H1 (cell line): Measurements from ENCODE around the gene CHTF8. TPM values are rescaled to one million over a fixed set of nuclear protein-coding genes. Genes with fewer than 3 reads are reported as not detected.
A peak's percentile ranks its signal among the peaks of the same experiment; 100 is the strongest.

Source experiments
- CTCF ChIA-PET: fragments of 300-600 bp; sonication (Branson Sonifier 250); formaldehyde crosslinking; loops from one replicate; lab custom pipeline; 2021; ENCODE audit not compliant: partially characterized antibody; lab: Charles Lee
- POLR2A ChIA-PET: fragments of 300-600 bp; sonication (Branson Sonifier 250); formaldehyde crosslinking; loops from one replicate; lab custom pipeline; 2021; ENCODE audit warnings: inconsistent platforms; ENCODE audit not compliant: partially characterized antibody; lab: Charles Lee
- DNase-seq, 2 experiments: peaks; one replicate each; pipeline versions ENCODE4 v3.0.0 to v3.0.0-alpha.2; 2010 to 2022; ENCODE audit warnings: low spot score in 2 of 2, low read depth in 1 of 2, mixed read lengths in 1 of 2
- FAIRE-seq: peaks from 2 replicates; lab custom pipeline; 2011; peaks lifted over from hg19 to GRCh38; lab: Jason Lieb, UNC
- H2AFZ ChIP-seq: 2 replicates; pipeline ENCODE4 v1.8.1; 2012; ENCODE audit warnings: low read length, inconsistent platforms
- H2AK5ac ChIP-seq: 2 replicates; pipeline ENCODE4 v1.6.1; 2013; ENCODE audit warnings: low read depth, low read length
- H2BK120ac ChIP-seq: replicated peaks from 2 replicates; pipeline ENCODE3; 2013; ENCODE audit warnings: low read depth, low read length, inconsistent platforms
- H2BK12ac ChIP-seq: 2 replicates; pipeline ENCODE4 v1.6.1; 2013; ENCODE audit warnings: low read depth, low read length
- H2BK15ac ChIP-seq: 2 replicates; pipeline ENCODE4 v1.6.1; 2013; ENCODE audit warnings: low read length
- H2BK20ac ChIP-seq: 2 replicates; pipeline ENCODE4 v1.6.1; 2013; ENCODE audit warnings: low read length
- H2BK5ac ChIP-seq: 2 replicates; pipeline ENCODE4 v1.6.1; 2013; ENCODE audit warnings: low read depth, low read length
- H3K14ac ChIP-seq: 2 replicates; pipeline ENCODE4 v1.6.1; 2013; ENCODE audit warnings: inconsistent platforms; ENCODE audit not compliant: insufficient read length
- H3K18ac ChIP-seq: 2 replicates; pipeline ENCODE4 v1.6.1; 2013; ENCODE audit warnings: low read length; ENCODE audit errors: extremely low read depth
- H3K23ac ChIP-seq: 2 replicates; pipeline ENCODE4 v1.6.1; 2013; ENCODE audit warnings: inconsistent platforms; ENCODE audit not compliant: insufficient read length
- H3K23me2 ChIP-seq: 2 replicates; pipeline ENCODE4 v1.6.1; 2013; ENCODE audit warnings: low read depth, low read length
- H3K27ac ChIP-seq: 2 replicates; pipeline ENCODE4 v1.6.1; 2011; ENCODE audit warnings: low read depth, low read length, inconsistent platforms
- H3K27me3 ChIP-seq, 4 experiments: replicated peaks in 1 of 4; 1 replicate in 1 of 4; 2 replicates in 3 of 4; pipeline versions ENCODE4 v1.6.1 to v1.8.1; 2011 to 2013; ENCODE audit warnings: low read length in 3 of 4, mild to moderate bottlenecking in 3 of 4, inconsistent platforms in 2 of 4, mixed read lengths in 2 of 4, moderate library complexity in 1 of 4; ENCODE audit not compliant: control insufficient read depth in 3 of 4, insufficient read depth in 3 of 4; ENCODE audit errors: extremely low read depth in 1 of 4
- H3K36me3 ChIP-seq, 4 experiments: 2 replicates each; pipeline versions ENCODE4 v1.6.1 to v1.8.1; 2011 to 2013; ENCODE audit warnings: mild to moderate bottlenecking in 4 of 4, low read length in 3 of 4, moderate library complexity in 2 of 4, control low read depth in 1 of 4, inconsistent platforms in 1 of 4; ENCODE audit not compliant: insufficient read depth in 4 of 4, control insufficient read depth in 2 of 4
- H3K4ac ChIP-seq: replicated peaks from 2 replicates; pipeline ENCODE3; 2013; ENCODE audit warnings: low read length, low read depth, mixed read lengths, inconsistent platforms; ENCODE audit not compliant: insufficient read length
- H3K4me1 ChIP-seq, 4 experiments: replicated peaks in 1 of 4; 1 replicate in 1 of 4; 2 replicates in 3 of 4; pipeline versions ENCODE4 v1.6.1 to v1.8.1; 2011 to 2013; ENCODE audit warnings: low read length in 3 of 4, inconsistent platforms in 2 of 4, mixed read lengths in 1 of 4; ENCODE audit not compliant: insufficient read depth in 4 of 4, control insufficient read depth in 3 of 4
- H3K4me2 ChIP-seq, 2 experiments: 2 replicates each; pipeline versions ENCODE4 v1.6.1 to v1.8.1; 2011 to 2013; ENCODE audit warnings: low read depth in 2 of 2, low read length in 2 of 2, control low read depth in 1 of 2, inconsistent platforms in 1 of 2, mild to moderate bottlenecking in 1 of 2; ENCODE audit not compliant: insufficient read depth in 1 of 2
- H3K4me3 ChIP-seq, 4 experiments: fragments of 200-600, 300-600 bp in 1 of 4; sonication (generic), shearing (Covaris generic), sonication (Bioruptor Twin) in 1 of 4; 2 replicates each; pipeline versions ENCODE4 v1.5.1 to v1.8.1; 2011 to 2016; ENCODE audit warnings: low read length in 4 of 4, low read depth in 3 of 4, control low read depth in 2 of 4, inconsistent platforms in 2 of 4, mild to moderate bottlenecking in 2 of 4, mixed read lengths in 1 of 4, moderate library complexity in 1 of 4; ENCODE audit not compliant: insufficient read depth in 2 of 4; ENCODE audit errors: extremely low read depth in 1 of 4
- H3K56ac ChIP-seq: replicated peaks from 2 replicates; pipeline ENCODE3; 2013; ENCODE audit warnings: low read depth, mild to moderate bottlenecking, mixed read lengths, low read length, inconsistent platforms; ENCODE audit not compliant: insufficient read length
- H3K79me1 ChIP-seq: 2 replicates; pipeline ENCODE4 v1.6.1; 2013; ENCODE audit warnings: low read depth, low read length, control low read depth
- H3K79me2 ChIP-seq, 2 experiments: 2 replicates each; pipeline versions ENCODE4 v1.6.1 to v1.8.1; 2012 to 2013; ENCODE audit warnings: low read length in 2 of 2, mild to moderate bottlenecking in 2 of 2, inconsistent platforms in 1 of 2; ENCODE audit not compliant: insufficient read depth in 2 of 2, control insufficient read depth in 1 of 2
- H3K9ac ChIP-seq, 4 experiments: replicated peaks in 1 of 4; 1 replicate in 1 of 4; 2 replicates in 3 of 4; pipeline versions ENCODE4 v1.6.1 to v1.8.1; 2011 to 2013; ENCODE audit warnings: low read depth in 3 of 4, low read length in 3 of 4, control low read depth in 2 of 4, mild to moderate bottlenecking in 2 of 4, moderate library complexity in 2 of 4, inconsistent platforms in 1 of 4; ENCODE audit errors: extremely low read depth in 1 of 4
- H3K9me3 ChIP-seq, 2 experiments: 2 replicates each; pipeline versions ENCODE4 v1.6.1 to v1.8.1; 2012 to 2013; ENCODE audit warnings: mild to moderate bottlenecking in 2 of 2, moderate library complexity in 2 of 2, control low read depth in 1 of 2, inconsistent platforms in 1 of 2, low read depth in 1 of 2, low read length in 1 of 2, mixed read lengths in 1 of 2; ENCODE audit not compliant: insufficient read depth in 2 of 2
- H4K20me1 ChIP-seq, 2 experiments: replicated peaks in 1 of 2; 2 replicates each; pipeline versions ENCODE3 to v1.8.1; 2011 to 2013; ENCODE audit warnings: inconsistent platforms in 2 of 2, low read length in 2 of 2, mild to moderate bottlenecking in 1 of 2; ENCODE audit not compliant: insufficient read depth in 2 of 2, control insufficient read depth in 1 of 2
- H4K5ac ChIP-seq: 2 replicates; pipeline ENCODE4 v1.6.1; 2013; ENCODE audit warnings: low read length, low read depth, mixed read lengths, inconsistent platforms; ENCODE audit not compliant: insufficient read length
- H4K8ac ChIP-seq: 2 replicates; pipeline ENCODE4 v1.8.0; 2013; ENCODE audit warnings: mild to moderate bottlenecking, moderate library complexity, low read length, inconsistent platforms; ENCODE audit not compliant: insufficient read depth; ENCODE audit errors: extremely low read depth
- H4K91ac ChIP-seq: replicated peaks from 2 replicates; pipeline ENCODE3; 2013; ENCODE audit warnings: low read length, mixed read lengths, inconsistent platforms; ENCODE audit not compliant: insufficient read length
- SIN3A ChIP-seq, 2 experiments: IDR thresholded peaks in 1 of 2; conservative IDR thresholded peaks in 1 of 2; 2 replicates each; pipeline ENCODE4 v1.6.1; 2011 to 2012; ENCODE audit warnings: low read length in 2 of 2, improper control_type of control experiment in 1 of 2, low read depth in 1 of 2, mild to moderate bottlenecking in 1 of 2
- WGBS, 2 experiments: shearing (Covaris generic) in 1 of 2; methylation state at CpG; one replicate each; pipeline versions ENCODE4 v1.1.6 to v1.1.7; 2013 to 2015; ENCODE audit warnings: low lambda C conversion rate in 2 of 2, mixed read lengths in 2 of 2, inconsistent platforms in 1 of 2, low coverage in 1 of 2, missing lambda C conversion rate in 1 of 2; ENCODE audit not compliant: insufficient replicate concordance in 2 of 2, insufficient coverage in 1 of 2, insufficient read length in 1 of 2; ENCODE audit errors: extremely low coverage in 1 of 2, missing lambda C conversion rate in 1 of 2; 5-methylcytosine and 5-hydroxymethylcytosine counted together
- polyA plus RNA-seq, 7 experiments: library from polyadenylated mRNA; depleted of rRNA in 3 of 7; stranded (reverse) in 5 of 7; unstranded in 2 of 7; fragments of >200 nt in 5 of 7; fragments of 200-250 nt in 2 of 7; gene quantifications; 1 replicate in 5 of 7; 2 replicates in 1 of 7; 4 replicates in 1 of 7; pipeline versions ENCODE4 v1.2.1 to v1.2.3, GENCODE V29; 2011 to 2013; ENCODE audit warnings: missing spikeins in 2 of 7, mixed read lengths in 2 of 7
- total RNA-seq: library from RNA; stranded (reverse); fragmentation: NEBNext Ultra II Directional; extraction: Animal tissue kit (Norgen Biotek cat#: 25700); gene quantifications from 2 replicates; pipeline ENCODE4 v1.2.1, GENCODE V29; 2021
- TF ChIP-seq, protein P1 (sequence below), 3 experiments: IDR thresholded peaks; 1 replicate in 2 of 3; 2 replicates in 1 of 3; pipeline versions ENCODE4 v1.5.1 to v1.6.1; 2011; ENCODE audit warnings: low read length in 3 of 3, mild to moderate bottlenecking in 3 of 3, inconsistent platforms in 2 of 3, low read depth in 1 of 3, moderate library complexity in 1 of 3; ENCODE audit not compliant: insufficient read depth in 1 of 3; ENCODE audit errors: control extremely low read depth in 1 of 3

CHTF8 gene
- total and polyA plus RNA-seq, 2 of the 8 experiments (the other 6 are each of a cell fraction or from before 2014, with no cell fraction given) = 114 to 138 TPM

DNA sequence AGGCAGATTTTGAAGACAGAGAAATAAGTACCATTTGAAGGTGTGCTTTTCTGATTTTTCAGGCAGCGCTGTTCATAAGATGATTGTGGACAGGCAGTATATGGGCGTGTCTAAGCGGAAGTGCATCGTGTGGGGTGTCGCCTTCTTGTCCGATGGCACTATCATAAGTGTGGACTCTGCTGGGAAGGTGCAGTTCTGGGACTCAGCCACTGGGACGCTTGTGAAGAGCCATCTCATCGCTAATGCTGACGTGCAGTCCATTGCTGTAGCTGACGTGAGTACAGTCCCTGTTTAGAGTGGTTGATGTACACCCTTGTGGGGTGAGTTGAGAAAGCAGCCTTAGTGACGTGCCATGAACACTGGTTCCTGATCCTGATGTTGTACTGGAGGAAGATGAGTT is 10.7 kb upstream of the CHTF8 start:
- Histone ChIP-seq H2AK5ac (no peak overlapping the region), H3K79me1 (no peaks in the 10 kb centered on the region; the same call in 1 of the 2 replicates), H3K4me3 (no peak overlapping the region), H3K9ac (no peak overlapping the region), H2BK12ac (no peak overlapping the region), H2AFZ (no peak overlapping the region), H4K91ac (no peak overlapping the region), H3K27me3 (no peaks in the 10 kb centered on the region), H3K4me2 (no peak overlapping the region), H4K8ac (no peak overlapping the region), H3K79me2 (peaks cover 0 to 11% of the 10 kb centered on the region in 2 experiments; a peak in 1 of 4 replicates), H2BK5ac (no peak overlapping the region), H2BK15ac (no peak overlapping the region), H4K5ac (no peak overlapping the region), H3K36me3 (peaks cover 28 to 74% (median 62%) of the 10 kb centered on the region in 4 experiments), H3K9me3 (no peaks in the 10 kb centered on the region), H4K20me1 (peaks cover 4 to 5% of the 10 kb centered on the region in 2 experiments), H2BK20ac (no peak overlapping the region), H3K23ac (no peak overlapping the region), H3K14ac (no peak overlapping the region), H2BK120ac (no peak overlapping the region), H3K27ac (no peak overlapping the region), H3K23me2 (no peaks in the 10 kb centered on the region), H3K4me1 (no peaks in the 10 kb centered on the region), H3K56ac (no peak overlapping the region), H3K18ac (no peak overlapping the region), H3K4ac (no peak overlapping the region)
- 98% methylated on average over 11 of the region's 11 CpGs; no CpG with 5 or more reads in 1 of the 2 experiments for whole genome bisulfite sequencing, 2 experiments
- FAIRE-seq (no peak), DNase-seq (no peak)
- TF ChIP-seq, protein P1, sequence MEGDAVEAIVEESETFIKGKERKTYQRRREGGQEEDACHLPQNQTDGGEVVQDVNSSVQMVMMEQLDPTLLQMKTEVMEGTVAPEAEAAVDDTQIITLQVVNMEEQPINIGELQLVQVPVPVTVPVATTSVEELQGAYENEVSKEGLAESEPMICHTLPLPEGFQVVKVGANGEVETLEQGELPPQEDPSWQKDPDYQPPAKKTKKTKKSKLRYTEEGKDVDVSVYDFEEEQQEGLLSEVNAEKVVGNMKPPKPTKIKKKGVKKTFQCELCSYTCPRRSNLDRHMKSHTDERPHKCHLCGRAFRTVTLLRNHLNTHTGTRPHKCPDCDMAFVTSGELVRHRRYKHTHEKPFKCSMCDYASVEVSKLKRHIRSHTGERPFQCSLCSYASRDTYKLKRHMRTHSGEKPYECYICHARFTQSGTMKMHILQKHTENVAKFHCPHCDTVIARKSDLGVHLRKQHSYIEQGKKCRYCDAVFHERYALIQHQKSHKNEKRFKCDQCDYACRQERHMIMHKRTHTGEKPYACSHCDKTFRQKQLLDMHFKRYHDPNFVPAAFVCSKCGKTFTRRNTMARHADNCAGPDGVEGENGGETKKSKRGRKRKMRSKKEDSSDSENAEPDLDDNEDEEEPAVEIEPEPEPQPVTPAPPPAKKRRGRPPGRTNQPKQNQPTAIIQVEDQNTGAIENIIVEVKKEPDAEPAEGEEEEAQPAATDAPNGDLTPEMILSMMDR (IDR thresholded peaks at IDR 0.05; ENCODE audit: control extremely low read depth in 1 of 3, insufficient read depth in 1 of 3, low read depth in 1 of 3, low read length in 3 of 3) = peak in 1 of 3 experiments; percentile 18; a peak in 1 of 4 replicates
- no peak for TF ChIP-seq SIN3A (conservative IDR thresholded peaks at IDR 0.05 in 1 of 2, IDR thresholded peaks at IDR 0.05 in 1 of 2; ENCODE audit: low read depth in 1 of 2, low read length in 2 of 2)
- ChIA-PET CTCF (interaction anchor here (1.0 kb wide), 1 partner anchor 13 kb away, joined by 3 read pairs; no protein-coding TSS in a partner anchor), POLR2A (interaction anchor here (2.0 kb wide), 1 partner anchor 12 kb away, joined by 5 read pairs; no protein-coding TSS in a partner anchor)
